Stomach (tissue), 9 donors: ENCODE results near the gene AUTS2. TPM values are rescaled to one million over a fixed set of nuclear protein-coding genes. Genes with fewer than 3 reads are reported as not detected.

Source experiments
- DNase-seq, 2 donors: peaks; one replicate each; pipeline versions ENCODE4 v3.0.0 to v3.0.0-alpha.2; 2013 to 2019
- H3K27ac ChIP-seq, 5 donors: fragments of 200-600 bp in 4 of 5; sonication (generic) in 4 of 5; one replicate each; pipeline ENCODE4 v1.5.1; 2013 to 2019; ENCODE audit warnings: mild to moderate bottlenecking in 1 of 5, moderate library complexity in 1 of 5
- H3K27me3 ChIP-seq, 3 donors: fragments of 200-600 bp; sonication (generic); one replicate each; pipeline ENCODE4 v1.5.1; 2017 to 2019; ENCODE audit warnings: mixed run types in 1 of 3
- H3K36me3 ChIP-seq, 4 donors: fragments of 200-600 bp; sonication (generic); 1 replicate in 3 of 4; 2 replicates in 1 of 4; pipeline ENCODE4 v1.5.1; 2016 to 2019
- H3K4me1 ChIP-seq, 4 donors: fragments of 200-600 bp; sonication (generic); one replicate each; pipeline ENCODE4 v1.5.1; 2016 to 2019
- H3K4me3 ChIP-seq, 4 donors: fragments of 200-600 bp; sonication (generic) in 3 of 4; one replicate each; pipeline ENCODE4 v1.5.1; 2016 to 2019; ENCODE audit warnings: mild to moderate bottlenecking in 1 of 4
- H3K9me3 ChIP-seq, 4 donors: fragments of 200-600 bp; sonication (generic); one replicate each; pipeline ENCODE4 v1.5.1; 2016 to 2019
- CTCF ChIP-seq, 7 experiments: fragments of 450-650 bp in 4 of 7; fragments of 200-600 bp in 3 of 7; sonication (generic) in 3 of 7; IDR thresholded peaks; one replicate each; pipeline ENCODE4 v1.5.1; 2016 to 2019; ENCODE audit warnings: antibody characterized with exemption in 7 of 7, control low read depth in 2 of 7, mild to moderate bottlenecking in 1 of 7
- EP300 ChIP-seq: sonication (generic); formaldehyde crosslinking; IDR thresholded peaks from one replicate; pipeline ENCODE4 v1.6.1; 2017; ENCODE audit warnings: antibody characterized with exemption
- POLR2A ChIP-seq, 4 donors: fragments of 450-650 bp; IDR thresholded peaks; one replicate each; pipeline ENCODE4 v1.6.1; 2016; ENCODE audit warnings: antibody characterized with exemption in 4 of 4, control low read depth in 2 of 4, mild to moderate bottlenecking in 1 of 4, moderate library complexity in 1 of 4
- POLR2AphosphoS5 ChIP-seq, 3 donors: sonication (generic); formaldehyde crosslinking; IDR thresholded peaks; one replicate each; pipeline ENCODE4 v1.6.1; 2016; ENCODE audit warnings: antibody characterized with exemption in 3 of 3
- WGBS, 5 donors: extraction: QIAGEN DNeasy Blood & Tissue Kit in 3 of 5; methylation state at CpG; one replicate each; pipeline versions ENCODE4 v1.1.5 to v1.1.7; 2013 to 2018; 5-methylcytosine and 5-hydroxymethylcytosine counted together
- intact Hi-C: fragments of 100-400 bp; cut with DNase I; formaldehyde crosslinking; loops from one replicate; pipeline ENCODE4 v1.15.1; 2023; ENCODE audit warnings: low total_unique reads
- polyA plus RNA-seq, 3 donors: library from polyadenylated mRNA; stranded (reverse); fragments of 200-250 nt; gene quantifications; one replicate each; pipeline ENCODE4 v1.2.3, GENCODE V29; 2013
- total RNA-seq, 5 donors: library from RNA; depleted of rRNA; stranded (reverse); fragments of >200 nt; gene quantifications; one replicate each; pipeline versions ENCODE4 v1.1.0 to v1.2.3, GENCODE V29; 2014 to 2016
- donor health status: healthy with polysubstance abuse.
- donor health status: Bipolar disorder and iron deficiency.
- donor health status: healthy.

Gene AUTS2
- total and polyA plus RNA-seq, 8 donors: 3.8 to 90.3 (median 38.1) TPM

- Histone ChIP-seq H3K27ac (no peak overlapping the region), H3K4me1 (peaks cover 0 to 14% (median 0%) of the 10 kb centered on the region in 4 donors), H3K36me3 (no peaks in the 10 kb centered on the region), H3K4me3 (no peak overlapping the region), H3K9me3 (no peaks in the 10 kb centered on the region), H3K27me3 (no peaks in the 10 kb centered on the region)
- TF ChIP-seq CTCF (IDR thresholded peaks at IDR 0.05) (no peak), POLR2A (IDR thresholded peaks at IDR 0.05) (no peak), POLR2AphosphoS5 (IDR thresholded peaks at IDR 0.05) (no peak), EP300 (no peak)
- 46 to 56% (median 49%) methylated on average over 1 of the region's 1 CpG for WGBS, 5 donors
- intact Hi-C loops: no loop called here
- DNase-seq: no peak
These were observed 438.4 kb downstream of the AUTS2 start for GRCh38 chr7:70036695-70037094.

GRCh38 chr7:70037171-70037933 lies 439.1 kb downstream of the AUTS2 start:
- Histone ChIP-seq H3K4me1 (peaks cover 0 to 15% (median 1%) of the 10 kb centered on the region in 4 donors), H3K27me3 (no peaks in the 10 kb centered on the region), H3K4me3 (no peak overlapping the region), H3K27ac (no peak overlapping the region), H3K36me3 (no peaks in the 10 kb centered on the region), H3K9me3 (no peaks in the 10 kb centered on the region)
- DNase-seq: no peak
- no peak for TF ChIP-seq EP300
- no peak for TF ChIP-seq POLR2A (IDR thresholded peaks at IDR 0.05)
- no peak for TF ChIP-seq POLR2AphosphoS5 (IDR thresholded peaks at IDR 0.05)
- TF ChIP-seq CTCF (IDR thresholded peaks at IDR 0.05): no peak
- intact Hi-C loops: no loop called here
- WGBS, 5 donors: 82 to 89% (median 86%) methylated on average over 3 of the region's 3 CpGs

- no peaks in the 10 kb centered on the region for H3K36me3 ChIP-seq
- no peak overlapping the region for H3K4me3 ChIP-seq
- intact Hi-C loops: no loop called here
- peaks cover 0 to 25% (median 5%) of the 10 kb centered on the region in 4 donors for H3K4me1 ChIP-seq
- H3K9me3 ChIP-seq: no peaks in the 10 kb centered on the region
- WGBS, 5 donors: 87 to 93% (median 93%) methylated on average over 3 of the region's 3 CpGs
- TF ChIP-seq CTCF (IDR thresholded peaks at IDR 0.05) (no peak), POLR2A (IDR thresholded peaks at IDR 0.05) (no peak), EP300 (no peak)
- no peak for DNase-seq
- H3K27ac ChIP-seq: no peak overlapping the region
- H3K27me3 ChIP-seq: no peaks in the 10 kb centered on the region
These were observed 441.8 kb downstream of the AUTS2 start for GRCh38 chr7:70040051-70040450.

- H3K36me3 ChIP-seq: no peaks in the 10 kb centered on the region
- no peaks in the 10 kb centered on the region for H3K27me3 ChIP-seq
- peaks cover 0 to 19% (median 5%) of the 10 kb centered on the region in 4 donors for H3K4me1 ChIP-seq
- no peak overlapping the region for H3K4me3 ChIP-seq
- DNase-seq: peak in 1 of 2 donors; percentile 61
- intact Hi-C loops: no loop called here
- H3K27ac ChIP-seq: no peak overlapping the region
- TF ChIP-seq POLR2A (IDR thresholded peaks at IDR 0.05): no peak
- TF ChIP-seq EP300: no peak
- no peak for TF ChIP-seq POLR2AphosphoS5 (IDR thresholded peaks at IDR 0.05)
- TF ChIP-seq CTCF (IDR thresholded peaks at IDR 0.05): peak in 2 of 7 experiments; percentile 8 to 24
- no peaks in the 10 kb centered on the region for H3K9me3 ChIP-seq
These were observed 442.9 kb downstream of the AUTS2 start for GRCh38 chr7:70040970-70041766.
